GM12878 (cell line): ENCODE data around the gene SPATA18. TPM values are rescaled to one million over a fixed set of nuclear protein-coding genes. Genes with fewer than 3 reads are reported as not detected.
A peak's percentile ranks its signal among the peaks of the same experiment; 100 is the strongest.

Experiments
- ATAC-seq: fragments of 200-7000 bp; cut with Tn5 transposase; 3 replicates; pipeline ENCODE4 v1.9.1; 2020; ENCODE audit warnings: mild to moderate bottlenecking, moderate library complexity
- Bru-seq: library from RNA; stranded (reverse); fragments of 400-500 nt; gene quantifications from one replicate; lab custom pipeline; 2021; lab: Mats Ljungman, UMichigan
- BruChase-seq, 2 experiments: library from RNA; stranded (reverse); fragments of 400-500 nt; gene quantifications; one replicate each; lab custom pipeline; 2021; lab: Mats Ljungman, UMichigan
- BruUV-seq: library from RNA; stranded (reverse); fragments of 400-500 nt; replicated peaks from 2 replicates; lab custom pipeline; 2021; lab: Mats Ljungman, UMichigan
- CTCF ChIA-PET: fragments of 300-600 bp; sonication (Branson Sonifier 250); formaldehyde crosslinking; extraction: SDS; loops from one replicate; lab custom pipeline; 2021; ENCODE audit warnings: inconsistent platforms; lab: Yijun Ruan, JAX
- POLR2A ChIA-PET: fragments of 350-600 bp; formaldehyde crosslinking; extraction: SDS; loops from one replicate; lab custom pipeline; 2021; ENCODE audit warnings: inconsistent platforms; lab: Charles Lee
- RAD21 ChIA-PET: fragments of 300-600 bp; sonication (Branson Sonifier 250); formaldehyde crosslinking; loops from one replicate; lab custom pipeline; 2023; ENCODE audit warnings: antibody characterized with exemption; ENCODE audit not compliant: unreplicated experiment; lab: Charles Lee
- SMC1A ChIA-PET: fragments of 300-600 bp; sonication (Branson Sonifier 250); formaldehyde crosslinking; loops from one replicate; lab custom pipeline; 2023; ENCODE audit not compliant: unreplicated experiment, uncharacterized antibody; lab: Charles Lee
- DNase-seq: peaks from one replicate; pipeline ENCODE4 v3.0.0-alpha.2; 2011; ENCODE audit warnings: low read depth, low spot score
- FAIRE-seq: peaks from 3 replicates; lab custom pipeline; 2011; peaks lifted over from hg19 to GRCh38; lab: Jason Lieb, UNC
- H2AFZ ChIP-seq: 2 replicates; pipeline ENCODE4 v1.6.0; 2011; ENCODE audit warnings: low read depth, low read length, control low read depth; ENCODE audit not compliant: control insufficient read depth
- H3K27ac ChIP-seq: 2 replicates; pipeline ENCODE4 v1.5.1; 2011; ENCODE audit warnings: control low read depth; ENCODE audit not compliant: control insufficient read depth, insufficient read depth
- H3K27me3 ChIP-seq, 2 experiments: replicated peaks in 1 of 2; 2 replicates each; pipeline versions ENCODE4 v1.6.0 to v1.6.1; 2011; ENCODE audit warnings: low read length in 1 of 2; ENCODE audit not compliant: control insufficient read depth in 2 of 2, insufficient read depth in 2 of 2
- H3K36me3 ChIP-seq, 2 experiments: 2 replicates each; pipeline ENCODE4 v1.5.1; 2011; ENCODE audit warnings: low read length in 1 of 2; ENCODE audit not compliant: control insufficient read depth in 2 of 2, insufficient read depth in 2 of 2
- H3K4me1 ChIP-seq: 2 replicates; pipeline ENCODE4 v1.6.1; 2011; ENCODE audit warnings: mild to moderate bottlenecking, low read length, moderate library complexity, mixed read lengths; ENCODE audit not compliant: control insufficient read depth, insufficient read depth
- H3K4me2 ChIP-seq: 2 replicates; pipeline ENCODE4 v1.6.0; 2011; ENCODE audit warnings: control low read depth; ENCODE audit not compliant: control insufficient read depth, insufficient read depth
- H3K4me3 ChIP-seq: fragments of 200-600 bp; sonication (generic); 2 replicates; pipeline ENCODE4 v1.5.1; 2016
- H3K79me2 ChIP-seq: 2 replicates; pipeline ENCODE4 v1.6.0; 2011; ENCODE audit warnings: low read length; ENCODE audit not compliant: control insufficient read depth, insufficient read depth
- H3K9ac ChIP-seq: 2 replicates; pipeline ENCODE4 v1.8.0; 2011; ENCODE audit warnings: low read length, control low read depth, mixed read lengths; ENCODE audit not compliant: control insufficient read depth, insufficient read depth
- H3K9me3 ChIP-seq: replicated peaks from 3 replicates; pipeline ENCODE4 v1.5.1; 2011; ENCODE audit warnings: mild to moderate bottlenecking, low read length; ENCODE audit not compliant: control insufficient read depth, insufficient read depth
- H4K20me1 ChIP-seq: 2 replicates; pipeline ENCODE4 v1.6.0; 2011; ENCODE audit not compliant: control insufficient read depth, insufficient read depth
- ASH2L ChIP-seq: fragments of 300-600, 200-600 bp; sonication (generic); IDR thresholded peaks from 2 replicates; pipeline ENCODE4 v1.6.1; 2017; ENCODE audit warnings: low read depth, mild to moderate bottlenecking, borderline replicate concordance
- CBFB ChIP-seq: IDR thresholded peaks from 2 replicates; pipeline ENCODE4 v1.6.1; 2016; ENCODE audit warnings: antibody characterized with exemption, low read depth
- EGR1 ChIP-seq, 2 experiments: IDR thresholded peaks; 1 replicate in 1 of 2; 2 replicates in 1 of 2; pipeline ENCODE4 v1.6.1; 2011 to 2012; ENCODE audit warnings: low read depth in 2 of 2, low read length in 2 of 2, borderline replicate concordance in 1 of 2, mild to moderate bottlenecking in 1 of 2, moderate library complexity in 1 of 2
- HDAC6 ChIP-seq: fragments of 200-600 bp; sonication (generic); IDR thresholded peaks from one replicate; pipeline ENCODE4 v1.8.0; 2017; ENCODE audit warnings: antibody characterized with exemption; ENCODE audit not compliant: unreplicated experiment
- NFYA ChIP-seq: IDR thresholded peaks from 2 replicates; pipeline ENCODE4 v1.6.1; 2011; ENCODE audit warnings: low read depth, mild to moderate bottlenecking, low read length, improper control_type of control experiment, borderline replicate concordance
- PAX8 ChIP-seq: fragments of 450-650 bp; IDR thresholded peaks from 2 replicates; pipeline ENCODE4 v1.6.1; 2017; ENCODE audit warnings: mild to moderate bottlenecking, moderate library complexity
- POU2F2 ChIP-seq: IDR thresholded peaks from 3 replicates; pipeline ENCODE4 v1.6.1; 2011; ENCODE audit warnings: low read depth, mild to moderate bottlenecking, low read length, borderline replicate concordance
- REST ChIP-seq: IDR thresholded peaks from 2 replicates; pipeline ENCODE4 v1.6.1; 2012; ENCODE audit warnings: mild to moderate bottlenecking, low read depth, low read length
- SUPT20H ChIP-seq: IDR thresholded peaks from 2 replicates; pipeline ENCODE4 v1.6.1; 2011; ENCODE audit warnings: low read depth, mild to moderate bottlenecking, low read length, moderate library complexity, borderline replicate concordance; ENCODE audit not compliant: control insufficient read depth
- TARDBP ChIP-seq: IDR thresholded peaks from 2 replicates; pipeline ENCODE4 v1.6.1; 2016; ENCODE audit warnings: borderline replicate concordance
- ZNF622 ChIP-seq: fragments of 450-650 bp; IDR thresholded peaks from 2 replicates; pipeline ENCODE4 v1.6.1; 2017; ENCODE audit warnings: mild to moderate bottlenecking, inconsistent platforms
- WGBS: methylation state at CpG from one replicate; pipeline ENCODE4 v1.1.6; 2016; ENCODE audit warnings: low lambda C conversion rate; ENCODE audit not compliant: insufficient replicate concordance, insufficient coverage; ENCODE audit errors: missing lambda C conversion rate; 5-methylcytosine and 5-hydroxymethylcytosine counted together
- in situ Hi-C: fragments of 300-500 bp; cut with MboI; formaldehyde crosslinking; loops from 9 replicates; pipeline ENCODE4 v1.14.3; 2018; ENCODE audit warnings: mixed read lengths
- intact Hi-C: fragments of 100-400 bp; cut with micrococcal nuclease; formaldehyde crosslinking; loops from one replicate; pipeline ENCODE4 v1.14.2; 2022; ENCODE audit not compliant: unreplicated experiment
- long read RNA-seq, 2 experiments: library from polyadenylated mRNA; unstranded; transcript quantifications; one replicate each; pipeline ENCODE4 v2.0.0, GENCODE V29; 2019 to 2020
- polyA minus RNA-seq, 3 experiments: library from RNA; depleted of rRNA, polyadenylated mRNA; stranded (reverse); fragments of >200 nt; gene quantifications; 2 replicates each; pipeline ENCODE4 v1.2.3, GENCODE V29; 2011
- polyA plus RNA-seq, 11 experiments: library from polyadenylated mRNA; depleted of rRNA in 4 of 11; unstranded in 6 of 11; stranded (reverse) in 5 of 11; fragments of >200 nt; fragmentation: Nextera tagmentation in 4 of 11; fragmentation: Illumina TruSeq in 1 of 11; extraction: Ambion mirVana in 4 of 11; extraction: Trizol in 1 of 11; gene quantifications; 1 replicate in 1 of 11; 2 replicates in 10 of 11; pipeline versions ENCODE4 v1.2.1 to v1.2.3, GENCODE V29; 2011 to 2016; ENCODE audit warnings: inconsistent platforms in 2 of 11, missing spikeins in 2 of 11, low read depth in 1 of 11
- total RNA-seq, 4 experiments: library from RNA; depleted of rRNA in 3 of 4; stranded (reverse); fragments of >200 nt in 3 of 4; fragmentation: Illumina TruSeq in 1 of 4; extraction: Trizol in 1 of 4; gene quantifications; 2 replicates each; pipeline versions ENCODE4 v1.2.1 to v1.2.3, GENCODE V29; 2013 to 2021
- TF ChIP-seq, protein P1 (sequence below): fragments of 450-650 bp; conservative IDR thresholded peaks from 2 replicates; pipeline ENCODE4 v1.6.1; 2017; ENCODE audit warnings: mild to moderate bottlenecking, moderate library complexity

SPATA18 gene, protein sequence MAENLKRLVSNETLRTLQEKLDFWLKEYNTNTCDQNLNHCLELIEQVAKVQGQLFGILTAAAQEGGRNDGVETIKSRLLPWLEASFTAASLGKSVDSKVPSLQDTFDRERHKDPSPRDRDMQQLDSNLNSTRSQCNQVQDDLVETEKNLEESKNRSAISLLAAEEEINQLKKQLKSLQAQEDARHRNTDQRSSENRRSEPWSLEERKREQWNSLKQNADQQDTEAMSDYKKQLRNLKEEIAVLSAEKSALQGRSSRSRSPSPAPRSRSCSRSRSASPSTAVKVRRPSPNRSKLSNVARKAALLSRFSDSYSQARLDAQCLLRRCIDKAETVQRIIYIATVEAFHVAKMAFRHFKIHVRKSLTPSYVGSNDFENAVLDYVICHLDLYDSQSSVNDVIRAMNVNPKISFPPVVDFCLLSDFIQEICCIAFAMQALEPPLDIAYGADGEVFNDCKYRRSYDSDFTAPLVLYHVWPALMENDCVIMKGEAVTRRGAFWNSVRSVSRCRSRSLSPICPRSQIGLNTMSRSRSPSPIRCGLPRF
- 0.95 and 1.2 TPM in 2 replicates for total RNA-seq (2013; cell fraction: nucleolus; rRNA removed)
- total RNA-seq (2014; rRNA removed) = 1.6 and 1.7 TPM in 2 replicates
- total RNA-seq (2014; rRNA removed; fragmentation: Illumina TruSeq; extraction: Trizol) = 2.0 and 2.2 TPM in 2 replicates
- total RNA-seq (2021) = 2.4 and 3.5 TPM in 2 replicates
- 0.39 TPM for polyA plus RNA-seq (2011; ENCODE audit: low read depth)
- polyA plus RNA-seq (2011; rRNA removed) = 1.8 and 1.9 TPM in 2 replicates
- 1.5 and 1.6 TPM in 2 replicates for polyA plus RNA-seq (2011; cell fraction: cytosol; rRNA removed)
- 3.2 and 3.5 TPM in 2 replicates for polyA plus RNA-seq (2011; cell fraction: nucleus; rRNA removed)
- polyA plus RNA-seq (2012) = 0.91 and 1.3 TPM in 2 replicates
- 1.7 and 4.8 TPM in 2 replicates for polyA plus RNA-seq (2014; fragmentation: Illumina TruSeq; extraction: Trizol)
- under 1 TPM; 0.39 to 0.55 TPM for polyA plus RNA-seq (2014; fragmentation: Nextera tagmentation; extraction: Ambion mirVana)
- polyA plus RNA-seq (2014; rRNA removed) = 1.9 and 2.6 TPM in 2 replicates
- 1 to 10 TPM; 4.2 to 4.5 TPM for polyA plus RNA-seq (2016; fragmentation: Nextera tagmentation; extraction: Ambion mirVana)
- polyA minus RNA-seq (2011; rRNA and poly(A)+ RNA removed) = 1.5 and 2.0 TPM in 2 replicates
- 1.1 and 1.9 TPM in 2 replicates for polyA minus RNA-seq (2011; cell fraction: cytosol; rRNA and poly(A)+ RNA removed)
- polyA minus RNA-seq (2011; cell fraction: nucleus; rRNA and poly(A)+ RNA removed) = 0.97 and 1.3 TPM in 2 replicates
- percentile 32 among the genes with signal in this experiment for Bru-seq, nascent RNA
- BruChase-seq, experiment 1, labeled RNA remaining after a 6-hour chase = percentile 42 among the genes with signal in this experiment
- percentile 41 among the genes with signal in this experiment for BruChase-seq, experiment 2, labeled RNA remaining after a 2-hour chase
- long read RNA-seq, experiment 1, partial matches to known transcripts = 0 of 1 reads
- long read RNA-seq, experiment 1, other reads (novel, unspliced or antisense) = 0 of 1 reads
- long read RNA-seq, experiment 2, partial matches to known transcripts = 2 of 3 reads
- long read RNA-seq, experiment 2, other reads (novel, unspliced or antisense) = 1 of 3 reads

DNA sequence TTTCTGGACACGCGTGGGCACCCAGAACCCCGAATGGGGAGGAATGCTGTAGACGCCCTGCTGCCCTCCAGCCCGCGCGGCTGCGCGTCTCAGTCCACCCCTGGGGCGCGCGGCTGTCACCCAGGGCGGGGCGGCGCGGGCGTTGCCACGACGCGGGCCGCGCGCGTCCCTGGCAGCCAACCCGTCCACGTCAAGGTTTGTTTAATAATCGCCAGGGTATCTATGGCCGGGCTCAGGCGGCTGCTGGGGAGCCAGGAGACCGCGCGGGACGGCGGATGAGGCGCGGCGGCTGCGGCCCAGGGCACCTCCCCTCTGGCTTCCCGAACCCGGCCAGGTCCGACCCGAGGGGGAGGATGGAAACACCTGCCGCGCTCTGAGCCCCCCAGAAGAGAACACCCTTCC, at the start of gene SPATA18:
TSS of gene SPATA18 (plus strand) at position 92 of the 402 bp plus-strand sequence. CDS start 401 bp downstream, outside the sequence.
- FAIRE-seq (no peak), ATAC-seq (peak; percentile 80), DNase-seq (no peak)
- Histone ChIP-seq H4K20me1 (no peaks in the 10 kb centered on the region), H2AFZ (peak within 1 kb of the TSS; percentile 84), H3K27ac (no peak within 1 kb of the TSS), H3K36me3 (no peaks in the 10 kb centered on the region), H3K4me3 (peak within 1 kb of the TSS; percentile 84), H3K9ac (peak within 1 kb of the TSS; percentile 56), H3K79me2 (no peaks in the 10 kb centered on the region), H3K9me3 (no peaks in the 10 kb centered on the region; the same call in 2 of the 3 replicates), H3K27me3 (peaks cover 0 to 8% of the 10 kb centered on the region in 2 experiments; a peak in 3 of 4 replicates), H3K4me2 (peak within 1 kb of the TSS; percentile 98), H3K4me1 (peaks cover 9% of the 10 kb centered on the region)
- BruUV-seq = no TSS peak
- CTCF ChIA-PET = interaction anchor here (1.2 kb wide), 1 partner anchor 155 kb away, joined by 3 read pairs; no protein-coding TSS in a partner anchor
- intact Hi-C loops (no loop called here), in situ Hi-C loops (no loop called here)
- 3% methylated on average over 44 of the region's 44 CpGs for WGBS
- POLR2A ChIA-PET = interaction anchor here (0.6 to 1.1 kb wide), 3 partner anchors 10 to 744 kb away, joined by 3 read pairs; no protein-coding TSS in a partner anchor
- RAD21 ChIA-PET = interaction anchor here (0.6 kb wide), 1 partner anchor 594 kb away, joined by 3 read pairs; no protein-coding TSS in a partner anchor
- SMC1A ChIA-PET = interaction anchor here (0.6 to 1.7 kb wide), 2 partner anchors 13 to 181 kb away, joined by 3 to 8 read pairs; partner anchors contain the start of gene SGCB
- TF ChIP-seq SUPT20H (no peak), PAX8 (no peak), NFYA (no peak), CBFB (no peak), HDAC6 (peak; percentile 73), ZNF622 (no peak), REST (no peak), TARDBP (no peak), EGR1 (IDR thresholded peaks at IDR 0.05; ENCODE audit: borderline replicate concordance in 1 of 2, low read depth in 2 of 2, low read length in 2 of 2) (no peak), ASH2L (no peak), POU2F2 (no peak)
- TF ChIP-seq, protein P1, sequence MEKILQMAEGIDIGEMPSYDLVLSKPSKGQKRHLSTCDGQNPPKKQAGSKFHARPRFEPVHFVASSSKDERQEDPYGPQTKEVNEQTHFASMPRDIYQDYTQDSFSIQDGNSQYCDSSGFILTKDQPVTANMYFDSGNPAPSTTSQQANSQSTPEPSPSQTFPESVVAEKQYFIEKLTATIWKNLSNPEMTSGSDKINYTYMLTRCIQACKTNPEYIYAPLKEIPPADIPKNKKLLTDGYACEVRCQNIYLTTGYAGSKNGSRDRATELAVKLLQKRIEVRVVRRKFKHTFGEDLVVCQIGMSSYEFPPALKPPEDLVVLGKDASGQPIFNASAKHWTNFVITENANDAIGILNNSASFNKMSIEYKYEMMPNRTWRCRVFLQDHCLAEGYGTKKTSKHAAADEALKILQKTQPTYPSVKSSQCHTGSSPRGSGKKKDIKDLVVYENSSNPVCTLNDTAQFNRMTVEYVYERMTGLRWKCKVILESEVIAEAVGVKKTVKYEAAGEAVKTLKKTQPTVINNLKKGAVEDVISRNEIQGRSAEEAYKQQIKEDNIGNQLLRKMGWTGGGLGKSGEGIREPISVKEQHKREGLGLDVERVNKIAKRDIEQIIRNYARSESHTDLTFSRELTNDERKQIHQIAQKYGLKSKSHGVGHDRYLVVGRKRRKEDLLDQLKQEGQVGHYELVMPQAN = no peak
